ENCODE data around the gene CHN2. TPM values are rescaled to one million over a fixed set of nuclear protein-coding genes. Genes with fewer than 3 reads are reported as not detected.

Gene CHN2
- total RNA-seq, 1 experiment from 2014 or later, result 5.0 TPM

- TF ChIP-seq ZNF281 (CRISPR knock-in tag; IDR thresholded peaks at IDR 0.05) (no peak), ZNF396 (CRISPR knock-in tag; IDR thresholded peaks at IDR 0.05; ENCODE audit: borderline replicate concordance) (no peak), NFYB (CRISPR knock-in tag; conservative IDR thresholded peaks at IDR 0.05; ENCODE audit: low read depth) (no peak), ZNF232 (CRISPR knock-in tag; IDR thresholded peaks at IDR 0.05) (no peak)
These were observed 291.7 kb downstream of the CHN2 start (continued) for GRCh38 chr7:29486191-29486700.

GRCh38 chr7:29487424-29487823 lies 292.8 kb downstream of the CHN2 start:
- DNase-seq (ENCODE audit: low spot score) (no peak), ATAC-seq (no peak)
- no peak overlapping the region for H3K27ac Mint-ChIP-seq
- ChIA-PET CTCF (no interaction called here), POLR2A (no interaction called here)
- H3K9me3 Mint-ChIP-seq, result no peaks in the 10 kb centered on the region
- no peaks in the 10 kb centered on the region for H3K27me3 Mint-ChIP-seq (ENCODE audit: low read depth)
- H3K36me3 Mint-ChIP-seq, result no peaks in the 10 kb centered on the region
- H3K4me1 Mint-ChIP-seq, result peaks cover 18% of the 10 kb centered on the region
- H3K4me3 Mint-ChIP-seq, result no peak overlapping the region
- TF ChIP-seq FOXP4 (CRISPR knock-in tag; IDR thresholded peaks at IDR 0.05) (no peak), ATF6 (CRISPR knock-in tag; IDR thresholded peaks at IDR 0.05) (no peak), NR2C2 (CRISPR knock-in tag; IDR thresholded peaks at IDR 0.05) (no peak), ZNF138 (CRISPR knock-in tag; conservative IDR thresholded peaks at IDR 0.05) (no peak), NR1H2 (CRISPR knock-in tag; IDR thresholded peaks at IDR 0.05) (no peak), TEAD4 (CRISPR knock-in tag; IDR thresholded peaks at IDR 0.05) (no peak), HMGXB4 (CRISPR knock-in tag; IDR thresholded peaks at IDR 0.05) (no peak), SP1 (CRISPR knock-in tag; conservative IDR thresholded peaks at IDR 0.05) (no peak), ZBTB21 (CRISPR knock-in tag; IDR thresholded peaks at IDR 0.05; ENCODE audit: borderline replicate concordance) (no peak), USF1 (CRISPR knock-in tag; IDR thresholded peaks at IDR 0.05) (no peak), AR (CRISPR knock-in tag; IDR thresholded peaks at IDR 0.05) (no peak), KAT7 (CRISPR knock-in tag; IDR thresholded peaks at IDR 0.05; ENCODE audit: borderline replicate concordance) (no peak), ZNF232 (CRISPR knock-in tag; IDR thresholded peaks at IDR 0.05) (no peak), ERG (CRISPR knock-in tag; IDR thresholded peaks at IDR 0.05) (no peak), ZNF512 (CRISPR knock-in tag; IDR thresholded peaks at IDR 0.05; ENCODE audit: borderline replicate concordance) (no peak), ZSCAN18 (CRISPR knock-in tag; IDR thresholded peaks at IDR 0.05) (no peak)

Measured in WTC11 (cell line).